ENCODE data around the gene TIMM22.

DNA sequence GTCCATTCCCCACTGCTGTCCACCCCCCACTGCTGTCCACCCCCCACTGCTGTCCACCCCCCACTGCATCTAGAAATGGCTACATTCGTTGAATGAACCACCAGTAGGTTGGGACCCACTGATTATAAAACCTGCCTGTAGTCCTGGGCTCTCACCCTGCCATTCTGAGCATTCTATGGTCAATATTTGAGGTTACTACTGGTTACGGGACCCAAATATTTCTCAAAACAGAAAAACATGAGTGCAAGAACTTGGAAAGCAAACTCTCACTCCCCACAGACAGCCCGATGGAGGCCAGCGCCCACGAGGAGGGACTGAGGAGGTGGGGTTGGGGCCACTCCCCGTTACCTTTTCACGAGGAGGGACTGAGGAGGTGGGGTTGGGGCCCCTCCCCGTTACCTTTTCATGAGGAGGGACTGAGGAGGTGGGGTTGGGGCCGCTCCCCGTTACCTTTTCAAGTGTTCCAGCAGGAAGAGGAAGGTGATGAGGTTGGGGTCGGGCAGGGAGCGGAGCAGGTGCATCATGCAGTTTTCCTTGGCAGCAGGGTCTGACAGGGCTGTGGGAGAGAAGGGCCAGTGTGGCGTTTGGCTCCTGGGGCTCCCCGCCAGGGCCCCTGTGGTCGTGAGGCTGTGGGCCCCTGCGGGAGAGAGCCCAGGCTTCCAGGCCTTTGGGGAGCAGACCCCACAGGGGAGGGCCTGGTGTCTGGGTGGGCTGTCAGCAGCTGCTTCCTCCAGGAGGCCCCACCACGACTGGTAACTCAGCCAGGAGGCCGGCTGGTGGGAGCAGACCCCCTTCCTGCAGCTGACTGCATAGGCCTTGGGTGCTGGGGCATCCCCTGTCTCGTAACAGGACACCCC, 12.5 kb downstream of the TIMM22 start:
- TF ChIP-seq, protein P1, sequence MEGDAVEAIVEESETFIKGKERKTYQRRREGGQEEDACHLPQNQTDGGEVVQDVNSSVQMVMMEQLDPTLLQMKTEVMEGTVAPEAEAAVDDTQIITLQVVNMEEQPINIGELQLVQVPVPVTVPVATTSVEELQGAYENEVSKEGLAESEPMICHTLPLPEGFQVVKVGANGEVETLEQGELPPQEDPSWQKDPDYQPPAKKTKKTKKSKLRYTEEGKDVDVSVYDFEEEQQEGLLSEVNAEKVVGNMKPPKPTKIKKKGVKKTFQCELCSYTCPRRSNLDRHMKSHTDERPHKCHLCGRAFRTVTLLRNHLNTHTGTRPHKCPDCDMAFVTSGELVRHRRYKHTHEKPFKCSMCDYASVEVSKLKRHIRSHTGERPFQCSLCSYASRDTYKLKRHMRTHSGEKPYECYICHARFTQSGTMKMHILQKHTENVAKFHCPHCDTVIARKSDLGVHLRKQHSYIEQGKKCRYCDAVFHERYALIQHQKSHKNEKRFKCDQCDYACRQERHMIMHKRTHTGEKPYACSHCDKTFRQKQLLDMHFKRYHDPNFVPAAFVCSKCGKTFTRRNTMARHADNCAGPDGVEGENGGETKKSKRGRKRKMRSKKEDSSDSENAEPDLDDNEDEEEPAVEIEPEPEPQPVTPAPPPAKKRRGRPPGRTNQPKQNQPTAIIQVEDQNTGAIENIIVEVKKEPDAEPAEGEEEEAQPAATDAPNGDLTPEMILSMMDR (conservative IDR thresholded peaks at IDR 0.05), result no peak
- no peak for TF ChIP-seq EZH2 (IDR thresholded peaks at IDR 0.05; ENCODE audit: low read depth)

Measured in PC-9 (cell line).